ENCODE data around the gene GRAMD2B. TPM values are rescaled to one million over a fixed set of nuclear protein-coding genes. Genes with fewer than 3 reads are reported as not detected.

Gene GRAMD2B
- total RNA-seq, 1 donor from 2014 or later, result 11.0 TPM

GRCh38 chr5:126460459-126460858 is 37.2 kb downstream of the GRAMD2B start:
- no peak overlapping the region for H3K27ac ChIP-seq
- no peak overlapping the region for H2AFZ ChIP-seq (replicated peaks)
- Mint-ChIP-seq H3K27ac (no peak overlapping the region), H3K36me3 (peaks cover 2% of the 10 kb centered on the region), H3K4me3 (no peak overlapping the region), H3K27me3 (ENCODE audit: insufficient read depth, low read depth) (peaks cover 5% of the 10 kb centered on the region), H3K9me3 (no peaks in the 10 kb centered on the region), H3K4me1 (peaks cover 9% of the 10 kb centered on the region)
- DNase-seq (ENCODE audit: low spot score), result no peak
- H3K36me3 ChIP-seq, result no peaks in the 10 kb centered on the region
- H3K9ac ChIP-seq, result no peak overlapping the region
- TF ChIP-seq, protein P1, sequence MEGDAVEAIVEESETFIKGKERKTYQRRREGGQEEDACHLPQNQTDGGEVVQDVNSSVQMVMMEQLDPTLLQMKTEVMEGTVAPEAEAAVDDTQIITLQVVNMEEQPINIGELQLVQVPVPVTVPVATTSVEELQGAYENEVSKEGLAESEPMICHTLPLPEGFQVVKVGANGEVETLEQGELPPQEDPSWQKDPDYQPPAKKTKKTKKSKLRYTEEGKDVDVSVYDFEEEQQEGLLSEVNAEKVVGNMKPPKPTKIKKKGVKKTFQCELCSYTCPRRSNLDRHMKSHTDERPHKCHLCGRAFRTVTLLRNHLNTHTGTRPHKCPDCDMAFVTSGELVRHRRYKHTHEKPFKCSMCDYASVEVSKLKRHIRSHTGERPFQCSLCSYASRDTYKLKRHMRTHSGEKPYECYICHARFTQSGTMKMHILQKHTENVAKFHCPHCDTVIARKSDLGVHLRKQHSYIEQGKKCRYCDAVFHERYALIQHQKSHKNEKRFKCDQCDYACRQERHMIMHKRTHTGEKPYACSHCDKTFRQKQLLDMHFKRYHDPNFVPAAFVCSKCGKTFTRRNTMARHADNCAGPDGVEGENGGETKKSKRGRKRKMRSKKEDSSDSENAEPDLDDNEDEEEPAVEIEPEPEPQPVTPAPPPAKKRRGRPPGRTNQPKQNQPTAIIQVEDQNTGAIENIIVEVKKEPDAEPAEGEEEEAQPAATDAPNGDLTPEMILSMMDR (IDR thresholded peaks at IDR 0.05), result no peak
- TF ChIP-seq EZH2phosphoT487 (IDR thresholded peaks at IDR 0.05) (no peak), EZH2 (IDR thresholded peaks at IDR 0.05) (no peak)
- no peak overlapping the region for H3K4me3 ChIP-seq
- H3K27me3 ChIP-seq, result no peaks in the 10 kb centered on the region
- H3K79me2 ChIP-seq (ENCODE audit: low read depth), result no peaks in the 10 kb centered on the region
- no peak overlapping the region for H3K4me2 ChIP-seq
- H4K20me1 ChIP-seq (ENCODE audit: low read depth), result no peaks in the 10 kb centered on the region
- peaks cover 12% of the 10 kb centered on the region for H3K4me1 ChIP-seq
- H3K9me3 ChIP-seq (ENCODE audit: low read depth), result no peaks in the 10 kb centered on the region
- H3F3A ChIP-seq (ENCODE audit: low read depth), result no peaks in the 10 kb centered on the region

GRCh38 chr5:126460977-126461376 is 37.8 kb downstream of the GRAMD2B start:
- Mint-ChIP-seq H3K4me3 (no peak overlapping the region), H3K9me3 (no peaks in the 10 kb centered on the region), H3K4me1 (peaks cover 9% of the 10 kb centered on the region), H3K27ac (no peak overlapping the region), H3K36me3 (peaks cover 2% of the 10 kb centered on the region), H3K27me3 (ENCODE audit: insufficient read depth, low read depth) (peaks cover 5% of the 10 kb centered on the region)
- Histone ChIP-seq H3K79me2 (ENCODE audit: low read depth) (no peaks in the 10 kb centered on the region), H3K4me1 (peaks cover 14% of the 10 kb centered on the region), H3K9ac (no peak overlapping the region), H2AFZ (replicated peaks) (no peak overlapping the region), H4K20me1 (ENCODE audit: low read depth) (no peaks in the 10 kb centered on the region), H3K9me3 (ENCODE audit: low read depth) (no peaks in the 10 kb centered on the region), H3F3A (ENCODE audit: low read depth) (no peaks in the 10 kb centered on the region), H3K36me3 (no peaks in the 10 kb centered on the region), H3K4me2 (no peak overlapping the region), H3K27ac (no peak overlapping the region), H3K4me3 (no peak overlapping the region), H3K27me3 (no peaks in the 10 kb centered on the region)
- DNase-seq (ENCODE audit: low spot score), result no peak
- TF ChIP-seq EZH2phosphoT487 (IDR thresholded peaks at IDR 0.05), result no peak

GRCh38 chr5:126461838-126462237 is 38.6 kb downstream of the GRAMD2B start:
- H3K4me3 Mint-ChIP-seq, result no peak overlapping the region
- DNase-seq (ENCODE audit: low spot score), result no peak
- Histone ChIP-seq H3F3A (ENCODE audit: low read depth) (no peaks in the 10 kb centered on the region), H2AFZ (replicated peaks) (no peak overlapping the region), H3K79me2 (ENCODE audit: low read depth) (no peaks in the 10 kb centered on the region), H3K4me1 (peaks cover 14% of the 10 kb centered on the region), H4K20me1 (ENCODE audit: low read depth) (no peaks in the 10 kb centered on the region), H3K36me3 (no peaks in the 10 kb centered on the region), H3K9me3 (ENCODE audit: low read depth) (no peaks in the 10 kb centered on the region), H3K9ac (no peak overlapping the region), H3K4me3 (no peak overlapping the region), H3K27ac (no peak overlapping the region), H3K27me3 (no peaks in the 10 kb centered on the region), H3K4me2 (no peak overlapping the region)
- H3K36me3 Mint-ChIP-seq, result peaks cover 8% of the 10 kb centered on the region
- peaks cover 5% of the 10 kb centered on the region for H3K27me3 Mint-ChIP-seq (ENCODE audit: insufficient read depth, low read depth)
- peaks cover 9% of the 10 kb centered on the region for H3K4me1 Mint-ChIP-seq
- no peaks in the 10 kb centered on the region for H3K9me3 Mint-ChIP-seq
- no peak overlapping the region for H3K27ac Mint-ChIP-seq
- TF ChIP-seq EZH2 (IDR thresholded peaks at IDR 0.05), result no peak

GRCh38 chr5:126462239-126463014 is 39.2 kb downstream of the GRAMD2B start:
- no peaks in the 10 kb centered on the region for H3K79me2 ChIP-seq (ENCODE audit: low read depth)
- Mint-ChIP-seq H3K36me3 (peaks cover 8% of the 10 kb centered on the region), H3K27ac (no peak overlapping the region), H3K4me3 (no peak overlapping the region), H3K27me3 (ENCODE audit: insufficient read depth, low read depth) (peaks cover 5% of the 10 kb centered on the region), H3K9me3 (no peaks in the 10 kb centered on the region), H3K4me1 (peaks cover 9% of the 10 kb centered on the region)
- H3K9me3 ChIP-seq (ENCODE audit: low read depth), result no peaks in the 10 kb centered on the region
- TF ChIP-seq, protein P1 (IDR thresholded peaks at IDR 0.05), result no peak
- TF ChIP-seq EZH2phosphoT487 (IDR thresholded peaks at IDR 0.05), result no peak
- TF ChIP-seq EZH2 (IDR thresholded peaks at IDR 0.05), result no peak
- H3K36me3 ChIP-seq, result no peaks in the 10 kb centered on the region
- peaks cover 14% of the 10 kb centered on the region for H3K4me1 ChIP-seq
- DNase-seq (ENCODE audit: low spot score), result no peak
- no peak overlapping the region for H3K9ac ChIP-seq
- no peak overlapping the region for H3K4me2 ChIP-seq
- H2AFZ ChIP-seq (replicated peaks), result no peak overlapping the region
- H3F3A ChIP-seq (ENCODE audit: low read depth), result no peaks in the 10 kb centered on the region
- no peaks in the 10 kb centered on the region for H3K27me3 ChIP-seq
- H3K27ac ChIP-seq, result no peak overlapping the region
- H3K4me3 ChIP-seq, result no peak overlapping the region
- no peaks in the 10 kb centered on the region for H4K20me1 ChIP-seq (ENCODE audit: low read depth)
